Activated naive CD8-positive, alpha-beta T cell treated with anti-CD3 and anti-CD28 coated beads, Interleukin-2, amount 50 U/mL, for 24 hours (primary cell): ENCODE results near the gene SEMA4D.
A peak's percentile ranks its signal among the peaks of the same experiment; 100 is the strongest.

Experiments
- ATAC-seq: fragments of 150-1000 bp; cut with Tn5 transposase; one replicate; pipeline ENCODE4 v1.10.0; 2021
- DNase-seq: peaks from one replicate; pipeline ENCODE4 v3.0.0; 2021
- H3K27ac Mint-ChIP-seq: one replicate; pipeline ENCODE4 v1.8.0; 2021; ENCODE audit warnings: mild to moderate bottlenecking, mixed read lengths
- H3K27me3 Mint-ChIP-seq: one replicate; pipeline ENCODE4 v1.8.0; 2021; ENCODE audit warnings: mixed read lengths
- H3K36me3 Mint-ChIP-seq: one replicate; pipeline ENCODE4 v1.8.0; 2021; ENCODE audit warnings: low read depth, mixed read lengths
- H3K4me1 Mint-ChIP-seq: one replicate; pipeline ENCODE4 v1.8.0; 2021; ENCODE audit warnings: mixed read lengths
- H3K4me3 Mint-ChIP-seq: one replicate; pipeline ENCODE4 v1.8.0; 2021; ENCODE audit warnings: mild to moderate bottlenecking, moderate library complexity, mixed read lengths
- H3K9me3 Mint-ChIP-seq: one replicate; pipeline ENCODE4 v1.8.0; 2021; ENCODE audit warnings: mixed read lengths

SEMA4D gene

DNA sequence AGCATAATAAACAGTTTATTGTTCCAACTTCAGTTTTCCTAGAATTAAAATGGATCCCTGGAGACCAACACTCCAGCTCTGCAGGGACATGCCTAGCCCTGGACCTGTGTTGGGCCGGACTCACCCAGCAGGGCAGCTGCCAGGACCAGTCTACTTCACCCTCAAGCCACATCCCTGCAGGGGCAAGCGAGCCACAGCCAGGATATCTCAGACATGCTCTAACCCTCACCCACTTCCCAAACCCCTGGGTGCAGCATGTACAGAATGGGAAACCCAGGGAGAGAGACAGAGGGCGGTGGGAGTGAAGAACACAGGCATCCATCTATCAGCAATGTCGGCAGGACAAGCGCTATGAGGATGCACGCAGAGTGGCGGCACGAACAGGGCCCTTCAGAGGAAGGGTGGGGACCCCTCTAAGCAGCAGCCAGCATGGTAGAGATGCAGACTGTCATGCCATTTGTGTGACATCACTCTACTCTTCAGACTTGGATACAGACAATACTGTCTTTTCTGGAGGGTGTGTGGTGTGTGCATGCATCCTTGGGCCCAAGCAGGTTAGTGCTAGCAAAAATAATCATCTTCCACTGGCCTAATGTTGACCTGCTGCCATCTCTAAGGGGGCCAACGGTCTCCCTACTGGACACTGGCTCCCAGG, 83.1 kb downstream of the SEMA4D start:
- no peak for ATAC-seq
- Mint-ChIP-seq H3K27me3 (no peaks in the 10 kb centered on the region), H3K4me1 (peaks cover 95% of the 10 kb centered on the region), H3K4me3 (no peak overlapping the region), H3K36me3 (peaks cover 77% of the 10 kb centered on the region), H3K27ac (peak overlapping the region; percentile 78), H3K9me3 (peaks cover 10% of the 10 kb centered on the region)
- DNase-seq = no peak

DNA sequence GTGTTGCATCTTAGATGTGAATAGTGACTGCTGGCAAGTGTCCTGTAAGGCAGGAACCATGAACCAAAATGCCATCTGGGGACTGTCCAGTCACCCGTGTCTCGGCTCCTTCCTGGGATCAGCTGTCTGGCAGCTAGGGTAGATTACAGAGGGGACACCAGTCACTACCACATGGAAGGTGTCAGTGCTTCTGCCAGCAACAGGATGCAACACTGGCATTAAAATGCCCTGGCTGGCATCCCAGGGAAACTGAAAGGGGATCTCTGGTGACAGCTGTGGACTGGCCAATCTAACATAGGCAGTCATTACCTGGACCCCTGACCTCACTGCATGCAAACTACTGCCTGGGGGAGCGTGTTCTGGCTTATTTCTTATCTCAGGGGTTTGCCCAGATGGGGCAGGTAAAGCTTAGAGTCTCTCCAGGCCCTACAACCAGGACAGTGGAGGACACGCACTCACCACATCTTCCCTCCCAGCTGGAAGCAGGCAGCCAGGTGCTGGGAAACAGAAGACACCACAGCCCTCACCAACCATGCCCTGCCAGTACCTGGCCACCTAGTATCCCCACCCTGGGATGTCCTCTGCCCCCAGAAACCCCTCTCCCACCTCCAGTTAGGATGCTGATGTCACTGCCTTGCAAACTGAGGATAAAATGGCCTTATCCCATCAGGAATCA, 83.8 kb downstream of the SEMA4D start:
- no peak for ATAC-seq

DNA sequence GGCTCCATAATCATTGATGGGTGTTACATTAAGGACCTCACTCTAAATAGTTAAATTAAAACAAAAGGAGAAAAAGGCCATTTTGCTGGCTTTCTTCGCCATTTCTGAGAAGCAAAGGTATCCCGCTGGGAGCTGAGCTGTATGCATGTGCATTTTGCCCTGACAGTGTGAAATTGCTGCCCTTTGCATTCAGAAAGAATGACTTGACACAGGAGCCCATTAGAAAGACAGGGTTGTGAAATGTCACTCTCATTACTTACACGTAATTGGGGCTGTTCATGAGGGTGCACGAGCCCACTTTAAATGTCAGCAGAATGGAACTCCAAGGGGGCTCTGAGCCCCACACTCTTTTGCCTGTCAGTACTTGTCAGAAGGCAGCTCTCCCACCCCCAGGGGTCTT, 85.0 kb downstream of the SEMA4D start:
- Mint-ChIP-seq H3K4me1 (peaks cover 94% of the 10 kb centered on the region), H3K36me3 (peaks cover 77% of the 10 kb centered on the region), H3K4me3 (no peak overlapping the region), H3K9me3 (peaks cover 10% of the 10 kb centered on the region), H3K27ac (peak overlapping the region; percentile 97), H3K27me3 (no peaks in the 10 kb centered on the region)
- ATAC-seq (no peak), DNase-seq (no peak)

More for the DNA sequence above, 83.8 kb downstream of the SEMA4D start:
- no peaks in the 10 kb centered on the region for H3K27me3 Mint-ChIP-seq
- H3K9me3 Mint-ChIP-seq = peaks cover 10% of the 10 kb centered on the region
- peaks cover 76% of the 10 kb centered on the region for H3K36me3 Mint-ChIP-seq
- H3K27ac Mint-ChIP-seq = peak overlapping the region; percentile 67
- no peak overlapping the region for H3K4me3 Mint-ChIP-seq
- DNase-seq = no peak
- H3K4me1 Mint-ChIP-seq = peaks cover 95% of the 10 kb centered on the region

- no peaks in the 10 kb centered on the region for H3K27me3 Mint-ChIP-seq
- H3K36me3 Mint-ChIP-seq = peaks cover 76% of the 10 kb centered on the region
- H3K4me3 Mint-ChIP-seq = no peak overlapping the region
- H3K4me1 Mint-ChIP-seq = peaks cover 93% of the 10 kb centered on the region
- DNase-seq (no peak), ATAC-seq (no peak)
- peak overlapping the region; percentile 97 for H3K27ac Mint-ChIP-seq
- H3K9me3 Mint-ChIP-seq = peaks cover 12% of the 10 kb centered on the region
Measured at GRCh38 chr9:89412541-89412940, 85.4 kb downstream of the SEMA4D start.

DNA sequence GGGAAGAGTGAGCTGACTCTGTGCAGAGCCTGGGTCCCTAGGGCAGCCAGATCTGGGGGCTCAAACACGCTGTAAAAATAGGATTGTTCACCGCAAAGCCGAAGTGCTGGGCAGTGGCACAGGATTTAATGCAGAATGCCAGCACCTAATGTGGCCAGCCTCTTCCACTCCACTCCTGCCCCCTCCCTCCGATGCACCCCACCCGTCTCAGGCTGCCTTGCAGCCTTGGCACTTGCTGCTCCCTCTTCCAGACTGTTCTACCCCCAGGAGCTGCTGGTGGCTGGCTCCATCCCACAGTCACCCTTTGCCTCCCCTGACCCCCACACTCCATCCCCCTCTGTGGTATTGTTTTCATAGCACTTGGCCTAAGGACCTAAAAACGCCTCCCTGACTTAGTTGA, 86.2 kb downstream of the SEMA4D start:
- peak overlapping the region; percentile 43 for H3K4me3 Mint-ChIP-seq
- H3K27me3 Mint-ChIP-seq = no peaks in the 10 kb centered on the region
- ATAC-seq = no peak
- peaks cover 75% of the 10 kb centered on the region for H3K36me3 Mint-ChIP-seq
- DNase-seq = no peak
- peaks cover 92% of the 10 kb centered on the region for H3K4me1 Mint-ChIP-seq
- peaks cover 9% of the 10 kb centered on the region for H3K9me3 Mint-ChIP-seq
- peak overlapping the region; percentile 97 for H3K27ac Mint-ChIP-seq

GRCh38 chr9:89410641-89411350, 87.1 kb downstream of the SEMA4D start:
- no peaks in the 10 kb centered on the region for H3K27me3 Mint-ChIP-seq
- H3K9me3 Mint-ChIP-seq = peaks cover 4% of the 10 kb centered on the region
- H3K27ac Mint-ChIP-seq = peak overlapping the region; percentile 97
- H3K4me3 Mint-ChIP-seq = peak overlapping the region; percentile 66
- ATAC-seq (peak; percentile 77), DNase-seq (peak; percentile 59)
- peaks cover 73% of the 10 kb centered on the region for H3K36me3 Mint-ChIP-seq
- H3K4me1 Mint-ChIP-seq = peaks cover 92% of the 10 kb centered on the region

GRCh38 chr9:89410022-89410421, 87.9 kb downstream of the SEMA4D start:
- DNase-seq = no peak
- H3K27me3 Mint-ChIP-seq = no peaks in the 10 kb centered on the region
- peak overlapping the region; percentile 66 for H3K4me3 Mint-ChIP-seq
- H3K36me3 Mint-ChIP-seq = peaks cover 74% of the 10 kb centered on the region
- peaks cover 87% of the 10 kb centered on the region for H3K4me1 Mint-ChIP-seq
- ATAC-seq = peak; percentile 8
- peaks cover 4% of the 10 kb centered on the region for H3K9me3 Mint-ChIP-seq
- peak overlapping the region; percentile 97 for H3K27ac Mint-ChIP-seq

- no peak for ATAC-seq
- Mint-ChIP-seq H3K4me1 (peaks cover 86% of the 10 kb centered on the region), H3K27ac (peak overlapping the region; percentile 97), H3K4me3 (peak overlapping the region; percentile 66), H3K36me3 (peaks cover 74% of the 10 kb centered on the region), H3K27me3 (no peaks in the 10 kb centered on the region), H3K9me3 (peaks cover 4% of the 10 kb centered on the region)
- no peak for DNase-seq
Measured at GRCh38 chr9:89409466-89409865, 88.4 kb downstream of the SEMA4D start.

DNA sequence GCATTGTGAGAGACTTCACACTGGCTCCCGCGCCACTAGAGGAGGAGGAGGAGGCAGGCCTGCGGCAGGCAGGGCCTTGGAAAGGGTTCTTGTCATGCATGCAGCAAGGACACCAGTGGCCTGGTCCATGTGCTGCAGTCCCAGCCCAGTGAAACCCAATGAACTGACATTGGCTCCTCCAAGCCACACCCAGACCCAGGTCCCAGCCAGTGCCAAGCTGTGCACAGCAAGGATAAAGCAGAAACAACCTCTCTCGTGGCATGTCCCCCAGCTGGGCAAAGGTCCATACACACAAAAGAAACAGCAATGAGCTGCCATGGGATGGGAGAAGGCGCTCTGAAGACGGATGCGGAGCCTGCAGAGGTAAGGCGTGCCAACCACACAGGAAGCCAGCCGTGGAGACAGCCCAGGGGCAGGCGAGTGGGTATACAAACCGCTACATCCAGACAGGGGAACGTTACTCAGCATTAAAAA, 89.2 kb downstream of the SEMA4D start:
- Mint-ChIP-seq H3K4me3 (peak overlapping the region; percentile 66), H3K27ac (peak overlapping the region; percentile 97), H3K4me1 (peaks cover 89% of the 10 kb centered on the region), H3K27me3 (no peaks in the 10 kb centered on the region), H3K36me3 (peaks cover 72% of the 10 kb centered on the region), H3K9me3 (peaks cover 4% of the 10 kb centered on the region)
- DNase-seq (peak; percentile 61), ATAC-seq (peak; percentile 34)

- Mint-ChIP-seq H3K9me3 (peaks cover 4% of the 10 kb centered on the region), H3K4me3 (no peak overlapping the region), H3K27ac (peak overlapping the region; percentile 82), H3K27me3 (no peaks in the 10 kb centered on the region), H3K36me3 (peaks cover 68% of the 10 kb centered on the region), H3K4me1 (peaks cover 75% of the 10 kb centered on the region)
- ATAC-seq (no peak), DNase-seq (no peak)
Measured at GRCh38 chr9:89407070-89407469, 90.8 kb downstream of the SEMA4D start.

DNA sequence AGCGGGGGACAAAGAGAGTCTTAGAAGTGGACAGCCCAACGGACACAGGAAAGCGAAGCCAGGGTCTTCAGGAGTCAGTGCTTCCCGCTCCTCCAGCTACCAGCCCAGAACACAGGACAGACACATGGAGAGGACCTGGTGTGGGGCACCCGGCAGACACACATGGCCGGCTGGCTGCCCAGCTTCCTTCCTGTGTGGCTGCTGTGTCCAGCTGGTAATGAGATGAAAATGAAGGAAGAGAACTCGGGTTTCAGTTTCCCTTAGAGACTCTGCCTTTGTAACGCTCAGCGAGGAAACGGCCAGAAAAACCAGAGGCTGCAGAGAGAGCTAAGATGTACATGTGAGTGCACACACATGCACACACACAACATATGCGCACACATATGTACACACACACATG, 92.1 kb downstream of the SEMA4D start:
- no peak for DNase-seq
- peak overlapping the region; percentile 21 for H3K4me3 Mint-ChIP-seq
- peaks cover 70% of the 10 kb centered on the region for H3K36me3 Mint-ChIP-seq
- H3K9me3 Mint-ChIP-seq = peaks cover 4% of the 10 kb centered on the region
- no peak for ATAC-seq
- peak overlapping the region; percentile 82 for H3K27ac Mint-ChIP-seq
- H3K27me3 Mint-ChIP-seq = no peaks in the 10 kb centered on the region
- H3K4me1 Mint-ChIP-seq = peaks cover 74% of the 10 kb centered on the region

DNA sequence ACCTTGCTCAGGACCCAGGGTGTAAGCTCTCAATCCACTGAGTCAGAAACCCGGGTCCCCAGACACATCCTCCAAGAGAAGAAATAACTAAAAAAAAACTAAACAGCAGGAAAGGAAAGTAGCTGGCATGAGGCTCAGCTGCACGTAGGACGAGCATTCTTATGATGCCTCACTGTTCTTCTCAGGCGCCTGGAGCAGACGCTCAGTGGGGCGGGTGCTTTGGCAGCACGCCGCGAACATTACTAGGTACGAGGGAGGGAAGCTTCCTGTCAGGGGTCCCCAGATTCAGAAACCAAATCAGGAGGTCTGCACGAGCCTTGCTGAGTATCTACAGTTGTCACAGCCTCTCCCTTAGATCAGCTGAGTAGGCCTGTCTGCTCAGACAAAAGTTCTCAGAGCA, 93.8 kb downstream of the SEMA4D start:
- H3K9me3 Mint-ChIP-seq = peaks cover 4% of the 10 kb centered on the region
- no peak overlapping the region for H3K4me3 Mint-ChIP-seq
- no peaks in the 10 kb centered on the region for H3K27me3 Mint-ChIP-seq
- ATAC-seq (no peak), DNase-seq (no peak)
- peaks cover 69% of the 10 kb centered on the region for H3K4me1 Mint-ChIP-seq
- H3K27ac Mint-ChIP-seq = peak overlapping the region; percentile 82
- H3K36me3 Mint-ChIP-seq = peaks cover 75% of the 10 kb centered on the region

GRCh38 chr9:89402695-89403427, 95.1 kb downstream of the SEMA4D start:
- no peak overlapping the region for H3K4me3 Mint-ChIP-seq
- no peak for DNase-seq
- peak overlapping the region; percentile 39 for H3K27ac Mint-ChIP-seq

GRCh38 chr9:89400403-89401116, 97.4 kb downstream of the SEMA4D start:
- Mint-ChIP-seq H3K4me1 (peaks cover 36% of the 10 kb centered on the region), H3K36me3 (peaks cover 70% of the 10 kb centered on the region), H3K4me3 (no peak overlapping the region), H3K9me3 (no peaks in the 10 kb centered on the region), H3K27me3 (no peaks in the 10 kb centered on the region), H3K27ac (peak overlapping the region; percentile 89)
- DNase-seq (no peak), ATAC-seq (no peak)

More at GRCh38 chr9:89402695-89403427, 95.1 kb downstream of the SEMA4D start:
- ATAC-seq = no peak
- peaks cover 4% of the 10 kb centered on the region for H3K9me3 Mint-ChIP-seq
- H3K4me1 Mint-ChIP-seq = peaks cover 58% of the 10 kb centered on the region
- no peaks in the 10 kb centered on the region for H3K27me3 Mint-ChIP-seq
- H3K36me3 Mint-ChIP-seq = peaks cover 71% of the 10 kb centered on the region
